Activated CD4-positive, alpha-beta T cell treated with anti-CD3 and anti-CD28 coated beads for 24 hours (primary cell): ENCODE results near the gene CABLES1.

ENCODE experiments used
- DNase-seq, 2 donors: peaks; one replicate each; pipeline ENCODE4 v3.0.0-alpha.2; 2020; ENCODE audit warnings: low read depth in 2 of 2

Gene CABLES1

DNA sequence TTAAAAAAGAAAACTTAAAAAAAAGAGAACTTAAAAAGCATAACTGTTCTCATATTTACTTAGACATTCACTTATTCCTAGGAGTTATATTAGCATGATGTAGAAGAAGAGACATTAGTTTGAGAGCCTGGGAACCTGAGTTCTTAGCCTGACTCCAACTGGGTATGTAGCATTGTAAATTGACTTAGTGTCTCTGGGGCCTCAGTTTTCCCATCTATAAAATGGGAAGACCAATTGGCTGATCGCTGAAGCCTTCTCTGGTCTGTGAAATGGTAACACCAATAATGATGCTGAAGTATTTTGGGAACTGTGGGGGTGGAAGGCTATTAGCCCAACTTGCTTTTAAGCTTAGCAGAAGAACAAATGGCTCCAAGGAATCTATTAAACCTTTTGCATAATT lies 55.9 kb downstream of the CABLES1 start:
- no peak for DNase-seq

DNA sequence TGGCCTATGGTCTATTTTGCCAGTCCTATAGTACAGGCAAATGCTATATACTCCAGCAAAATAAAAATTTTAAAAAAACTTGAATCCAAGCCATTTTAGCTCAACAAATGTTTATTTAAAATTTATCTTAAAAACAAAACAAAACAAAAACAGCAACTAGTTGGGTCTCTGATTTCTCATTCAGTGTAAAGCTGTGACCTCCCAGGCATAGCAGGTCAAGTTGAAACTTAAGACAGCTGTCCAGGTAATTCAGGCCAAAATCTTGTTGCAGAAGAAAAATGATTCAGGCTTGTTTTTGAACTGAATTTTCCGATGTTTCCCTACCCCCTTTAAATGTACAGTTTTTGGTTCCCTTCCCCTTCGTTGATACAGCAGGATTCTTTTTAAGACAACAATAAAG lies 58.5 kb downstream of the CABLES1 start:
- DNase-seq: no peak

DNA sequence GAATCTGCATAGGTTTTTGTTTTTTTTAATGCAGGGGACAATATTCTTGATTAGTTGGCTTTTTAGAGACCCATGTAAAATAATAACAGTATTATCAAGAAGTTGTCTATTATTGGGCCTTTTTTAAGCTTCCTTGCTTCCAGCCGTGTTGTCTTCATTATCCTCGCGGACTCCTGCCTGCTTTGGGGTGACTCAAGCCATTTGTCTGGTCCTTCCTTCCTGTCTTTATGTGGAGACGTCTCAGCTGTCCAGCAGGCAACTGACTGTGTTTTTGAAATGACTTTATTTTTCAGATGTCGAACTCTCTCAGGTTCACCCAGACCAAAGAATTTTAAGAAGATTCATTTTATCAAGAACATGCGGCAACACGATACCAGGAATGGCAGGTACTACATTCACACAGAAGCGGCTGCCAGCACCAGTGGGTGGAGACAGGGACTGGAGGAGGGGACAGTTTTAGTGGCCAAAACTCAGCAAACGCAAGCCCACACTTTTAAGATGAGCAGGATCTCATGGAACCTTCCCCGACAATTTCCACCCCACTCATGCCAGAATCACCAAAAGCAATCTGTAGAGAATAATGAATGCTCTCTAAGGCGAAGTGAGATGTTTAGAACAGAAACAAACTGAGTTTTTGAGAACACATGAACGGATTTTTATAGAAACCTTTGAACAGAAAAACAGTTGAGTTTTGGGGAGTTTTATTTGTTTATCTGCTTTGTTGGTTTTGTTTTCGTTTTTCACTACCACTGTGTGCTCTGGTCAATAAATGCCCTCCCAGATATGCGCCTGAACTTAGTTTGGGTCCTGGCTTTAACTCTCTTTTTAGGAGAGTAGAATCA lies 59.1 kb downstream of the CABLES1 start:
- no peak for DNase-seq

DNA sequence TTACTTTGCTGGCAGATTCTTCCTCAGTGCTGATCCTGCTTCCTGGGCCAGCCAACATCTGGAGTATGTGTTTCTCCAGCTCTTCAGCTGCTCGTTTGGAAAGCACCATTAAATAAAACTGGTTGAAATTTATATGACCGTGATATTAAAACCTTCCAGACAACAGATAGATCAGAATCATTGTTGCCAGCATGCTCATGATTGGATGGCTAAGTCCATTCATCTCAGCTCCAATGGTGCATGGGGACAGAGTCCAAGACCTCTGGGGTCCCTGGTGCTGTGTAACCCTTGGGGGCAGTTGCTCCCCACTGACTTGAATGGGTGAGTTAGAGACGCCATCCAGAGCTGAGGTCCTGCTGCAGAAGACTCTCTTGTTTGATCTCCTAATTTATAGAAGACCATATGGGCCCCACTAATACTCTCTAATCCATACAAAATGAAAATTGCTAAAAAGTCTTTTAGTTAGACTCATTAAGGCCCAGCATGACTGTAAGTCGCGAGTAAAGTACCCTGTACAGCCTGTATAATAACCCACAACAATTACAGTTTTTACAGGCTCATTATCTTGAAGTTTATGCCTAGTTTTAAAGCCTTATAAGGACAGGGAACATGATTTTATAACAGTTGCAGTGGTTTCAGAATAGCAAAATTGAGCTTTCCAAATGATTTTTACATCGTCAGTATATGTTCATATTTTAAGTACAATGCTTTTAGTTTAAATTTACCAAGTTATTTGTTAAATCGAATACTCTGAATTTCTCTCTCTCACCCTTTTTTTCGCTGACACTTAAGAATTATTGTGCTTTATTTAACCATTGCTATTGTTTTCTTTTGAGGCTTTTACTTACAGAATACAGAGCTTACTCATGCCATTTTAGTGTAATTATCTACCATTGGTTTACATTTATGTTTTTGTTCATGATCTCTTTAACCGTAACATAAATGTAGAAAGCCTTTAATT lies 60.0 kb downstream of the CABLES1 start:
- DNase-seq: no peak

DNA sequence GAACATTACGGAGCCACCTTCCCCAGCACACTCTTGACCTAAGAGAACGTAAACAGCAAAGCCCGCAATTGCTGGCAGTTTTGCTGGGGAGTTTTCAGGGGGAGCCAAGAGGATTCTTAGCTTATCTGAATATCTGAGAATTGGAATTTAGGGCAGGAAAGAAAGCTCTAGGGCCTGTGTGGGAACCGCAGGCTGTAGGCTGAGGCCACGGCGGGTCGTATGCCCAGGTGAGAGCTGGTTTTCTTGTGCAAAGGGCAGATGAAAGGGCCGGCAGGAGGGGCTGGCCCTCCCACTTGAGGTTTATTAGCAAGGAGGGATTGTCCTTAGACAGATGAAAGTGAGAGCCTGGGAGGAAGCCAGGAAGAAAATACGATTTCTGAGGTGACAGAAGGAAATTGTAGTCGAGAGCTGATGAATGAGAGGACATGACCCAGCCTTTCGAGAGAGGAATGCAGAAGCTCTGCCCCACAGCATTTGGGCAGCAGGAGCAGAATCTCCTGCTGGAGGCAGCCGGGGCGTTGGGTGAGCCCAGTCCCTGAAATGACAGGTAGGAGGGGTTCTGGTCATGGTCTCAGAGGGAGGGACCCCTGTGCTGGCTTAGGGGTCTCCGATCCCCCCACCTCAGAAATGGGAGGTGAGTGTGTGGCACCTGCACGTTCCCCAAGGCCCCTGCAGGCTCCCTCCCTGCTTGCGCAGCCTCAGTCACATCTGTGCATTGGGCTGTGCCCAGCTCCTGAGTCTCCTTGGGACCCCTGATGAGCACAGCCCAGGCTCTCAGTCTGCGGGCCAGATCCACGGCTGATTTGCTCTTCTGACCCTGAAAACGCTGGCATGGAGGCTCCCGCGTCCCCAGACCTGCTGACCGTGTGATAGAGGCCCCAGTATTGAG lies 61.1 kb downstream of the CABLES1 start:
- no peak for DNase-seq

DNA sequence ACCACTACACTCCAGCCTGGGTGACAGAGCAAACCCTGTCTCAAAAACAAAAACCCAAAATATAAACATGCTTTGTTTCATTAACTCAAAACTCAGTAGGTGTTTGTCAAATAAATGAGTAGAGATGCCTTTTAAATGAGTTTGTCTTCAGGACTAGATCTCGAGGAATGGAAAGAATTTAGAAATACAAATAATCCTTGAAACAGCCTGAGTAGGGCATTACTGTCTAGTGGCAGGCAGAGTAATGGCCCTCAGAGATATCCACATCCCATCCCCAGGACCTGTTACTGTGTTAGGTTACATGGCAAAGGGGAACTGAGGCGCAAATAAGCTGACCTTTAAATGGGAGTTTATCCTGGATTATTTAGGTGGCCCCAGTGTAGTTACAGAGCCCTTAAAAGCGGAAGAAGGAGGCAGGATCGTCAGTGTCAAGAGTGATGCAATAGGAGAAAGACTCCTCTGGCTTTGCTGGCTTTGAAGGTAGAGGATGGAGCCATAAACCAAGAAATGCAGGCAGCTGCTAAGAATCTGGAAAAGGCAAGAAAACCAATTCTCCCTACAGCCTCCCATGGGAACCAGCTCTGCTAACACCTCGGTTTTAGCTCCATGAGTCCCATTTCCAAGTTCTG lies 63.0 kb downstream of the CABLES1 start:
- no peak for DNase-seq

DNA sequence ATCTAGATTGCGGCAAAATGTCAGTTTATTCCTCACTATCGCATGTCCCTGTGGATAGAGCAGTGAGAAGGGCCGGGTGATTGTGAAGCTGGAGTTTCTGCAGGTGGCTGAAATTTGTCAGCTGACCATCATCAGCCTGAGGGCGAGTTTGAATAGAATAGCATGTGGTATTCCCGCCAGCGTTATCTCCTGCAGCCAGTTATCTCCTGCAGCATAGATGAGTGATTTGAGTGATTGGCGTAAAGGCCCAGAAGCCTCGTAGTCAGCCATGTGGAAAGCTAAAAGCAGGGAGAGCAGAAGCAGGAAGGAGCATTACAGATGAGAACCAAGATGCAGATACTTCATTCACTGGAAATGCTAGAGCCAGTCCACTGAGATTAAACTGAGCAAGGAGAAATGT lies 65.5 kb downstream of the CABLES1 start:
- no peak for DNase-seq

DNA sequence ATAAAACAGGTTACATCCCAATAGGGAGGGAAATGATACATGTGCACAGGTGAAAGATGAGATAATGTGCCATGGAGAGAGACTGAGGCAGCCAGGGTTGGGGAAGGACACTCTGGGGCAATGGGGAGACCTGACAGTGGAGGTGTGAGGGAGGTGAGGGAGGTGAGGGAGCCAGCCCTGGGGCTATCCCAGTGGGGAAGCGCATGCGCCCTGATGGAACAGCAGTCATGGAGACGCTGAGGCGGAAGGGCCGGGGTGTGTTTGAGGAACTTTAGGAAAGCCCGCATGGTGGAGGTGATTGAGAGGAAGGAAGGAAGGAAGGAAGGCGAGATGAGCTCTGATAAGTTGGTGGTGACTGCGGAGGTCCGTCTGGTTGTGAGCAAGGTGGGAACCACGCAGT lies 66.5 kb downstream of the CABLES1 start:
- no peak for DNase-seq

DNA sequence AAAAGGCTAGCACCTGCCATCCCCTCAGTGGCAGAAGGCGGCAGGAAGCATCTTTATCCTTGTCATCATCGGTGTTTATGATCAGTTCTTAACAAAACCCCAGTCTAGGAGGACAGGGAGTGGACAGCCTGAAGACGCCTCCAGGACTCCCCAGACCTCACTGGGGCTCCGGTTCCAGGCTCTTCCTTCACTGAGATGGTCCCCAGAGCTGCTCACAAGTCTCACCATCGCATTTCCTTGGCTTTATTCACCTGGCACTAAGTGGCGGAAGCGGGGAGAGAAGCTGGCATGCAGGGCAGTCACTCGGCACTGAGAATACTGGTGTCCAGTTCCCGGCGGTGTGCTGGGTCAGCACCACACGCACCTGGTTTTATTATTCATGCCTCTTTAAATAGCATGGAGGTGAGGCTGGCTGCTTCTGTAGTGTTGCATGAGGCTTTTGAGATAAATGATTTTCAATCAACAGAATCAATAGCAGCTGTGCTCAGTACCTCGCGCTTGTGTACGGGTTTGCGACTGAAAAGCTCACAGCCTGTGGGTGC lies 68.7 kb downstream of the CABLES1 start:
- DNase-seq: no peak

DNA sequence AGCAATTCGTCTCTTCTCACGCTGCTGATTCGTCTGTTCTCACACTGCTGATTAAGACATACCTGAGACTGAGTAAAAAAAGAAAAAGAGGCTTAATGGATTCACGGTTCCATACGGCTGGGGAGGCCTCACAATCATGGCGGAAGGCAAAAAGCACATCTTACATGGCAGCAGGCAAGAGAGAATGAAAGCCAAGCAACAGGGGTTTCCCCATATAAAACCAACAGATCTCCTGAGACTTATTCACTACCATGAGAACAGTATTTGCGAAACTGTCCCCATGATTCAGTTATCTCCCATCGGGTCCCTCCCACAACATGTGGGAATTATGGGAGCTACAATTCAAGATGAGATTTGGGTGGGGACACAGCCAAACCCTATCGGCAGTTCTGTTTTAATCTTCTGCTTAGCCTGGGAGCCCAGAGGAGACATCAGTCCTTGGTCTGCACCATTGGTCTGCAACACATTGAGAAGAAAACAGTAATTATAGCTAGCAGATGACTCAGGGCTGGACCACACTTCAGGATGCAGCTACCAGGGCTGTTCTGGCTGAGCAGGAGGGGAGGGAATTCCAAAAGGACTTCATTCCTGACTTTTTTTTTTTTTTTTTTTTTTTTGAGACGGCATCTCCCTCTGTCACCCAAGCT lies 69.4 kb downstream of the CABLES1 start:
- DNase-seq: no peak

DNA sequence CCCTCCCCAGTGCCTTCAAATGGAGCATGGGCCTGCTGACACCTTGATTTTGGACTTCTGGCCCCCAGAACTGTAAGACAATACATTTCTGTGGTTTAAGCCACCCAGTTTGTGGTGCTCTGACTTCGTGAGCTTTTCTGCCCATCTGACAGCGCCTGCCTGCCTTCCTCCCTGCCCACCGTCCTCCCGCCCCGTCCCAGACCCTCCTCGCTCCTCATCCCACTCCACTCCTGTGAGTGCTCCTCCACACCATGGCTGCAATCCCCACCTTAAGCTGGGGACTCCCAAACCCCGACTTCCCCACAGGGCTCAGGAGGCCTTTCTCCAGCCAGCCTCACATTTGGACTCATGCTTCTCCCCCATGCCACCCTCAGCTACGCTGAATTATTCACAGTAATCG lies 70.7 kb downstream of the CABLES1 start:
- no peak for DNase-seq

DNA sequence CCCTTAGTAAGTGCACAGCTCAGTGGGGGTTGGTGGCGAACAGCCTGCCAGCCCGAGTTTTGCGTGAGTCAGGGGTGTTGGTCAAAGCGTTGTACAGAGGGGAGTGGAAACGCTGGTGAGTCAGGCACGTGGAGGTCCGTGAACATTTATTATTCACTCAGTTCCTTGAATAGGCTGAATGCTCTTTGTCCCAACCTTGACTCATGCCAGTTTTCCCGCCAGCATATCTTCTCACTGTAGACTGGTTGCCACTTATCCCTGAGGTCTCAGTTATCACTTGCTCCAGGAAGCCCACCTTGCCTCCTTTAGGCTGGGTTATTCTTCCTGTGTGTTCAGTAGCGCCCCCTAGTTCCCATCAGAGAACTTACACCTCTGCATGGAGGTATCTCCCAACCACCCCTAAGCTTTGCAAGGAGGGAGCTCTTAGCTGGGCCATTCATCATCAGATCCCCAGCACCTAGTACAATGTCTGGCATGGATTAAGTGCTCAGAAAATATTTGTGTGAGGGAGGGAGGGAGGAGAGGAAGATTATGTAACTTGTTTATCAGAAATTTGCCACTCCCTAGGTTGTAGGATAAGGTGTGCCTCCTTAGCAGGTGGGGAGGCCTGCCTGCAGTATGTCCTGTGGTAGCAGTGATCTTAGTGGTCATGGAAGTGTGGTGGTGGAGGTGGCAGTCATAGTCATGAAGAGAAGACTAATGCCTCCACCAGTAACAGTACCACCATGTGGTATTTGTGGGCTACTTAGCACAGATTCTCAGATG lies 72.1 kb downstream of the CABLES1 start:
- DNase-seq: no peak

DNA sequence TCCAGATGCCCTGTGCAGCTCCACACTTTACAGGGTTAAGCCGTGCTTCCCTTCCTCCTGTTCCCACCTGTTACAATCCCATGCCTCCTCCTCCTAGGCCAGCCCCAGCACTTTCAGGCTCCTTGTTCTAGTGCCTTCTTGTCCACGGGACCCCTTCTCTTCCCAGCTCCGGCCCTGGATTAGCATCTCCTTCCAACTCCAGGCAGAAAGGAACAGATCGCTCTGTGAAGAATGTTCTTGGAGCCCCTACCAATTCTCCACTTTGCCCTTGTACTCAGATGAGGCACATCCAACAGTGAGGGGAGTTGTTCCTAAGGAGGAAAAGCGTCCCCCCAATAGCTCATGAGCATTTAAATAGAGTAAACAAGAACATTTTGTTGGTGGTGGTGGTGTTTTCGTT lies 72.7 kb downstream of the CABLES1 start:
- no peak for DNase-seq

DNA sequence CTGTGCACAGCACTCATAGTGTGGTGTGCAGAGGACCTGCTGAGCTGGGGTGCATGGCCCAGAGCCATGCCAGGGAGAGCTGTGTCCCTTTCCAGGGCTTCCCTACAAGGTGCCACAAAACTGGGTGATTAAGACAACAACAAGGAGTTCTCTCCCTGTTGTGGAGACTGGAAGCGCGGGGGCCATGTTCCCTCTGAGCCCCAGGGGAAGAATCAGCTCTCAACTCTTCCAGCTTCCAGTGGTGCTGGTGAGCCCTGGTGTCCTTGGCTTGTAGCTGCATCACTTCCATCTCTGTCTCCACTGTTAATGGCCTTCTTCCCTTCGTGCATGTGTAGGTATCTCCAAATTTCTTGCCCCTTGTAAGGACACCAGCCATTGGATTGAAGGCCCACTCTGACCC lies 73.3 kb downstream of the CABLES1 start:
- no peak for DNase-seq

DNA sequence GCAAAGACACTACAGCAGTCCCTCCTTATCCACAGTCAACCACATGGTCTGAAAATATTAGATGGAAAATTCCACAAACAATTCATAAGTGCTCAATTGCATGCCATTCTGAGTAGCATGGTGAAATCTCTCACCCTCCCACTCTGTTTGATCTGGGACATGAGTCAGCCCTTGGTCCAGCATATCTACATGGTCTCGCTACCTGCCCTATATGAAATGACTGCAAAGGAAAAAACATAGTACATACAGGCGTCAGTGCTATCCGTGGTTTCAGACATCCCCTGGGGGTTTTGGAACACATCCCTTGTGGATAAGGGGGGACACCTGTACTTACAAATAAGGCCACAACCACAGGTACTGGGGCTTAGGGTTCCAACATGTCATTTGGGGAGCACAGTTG lies 73.7 kb downstream of the CABLES1 start:
- DNase-seq: no peak

DNA sequence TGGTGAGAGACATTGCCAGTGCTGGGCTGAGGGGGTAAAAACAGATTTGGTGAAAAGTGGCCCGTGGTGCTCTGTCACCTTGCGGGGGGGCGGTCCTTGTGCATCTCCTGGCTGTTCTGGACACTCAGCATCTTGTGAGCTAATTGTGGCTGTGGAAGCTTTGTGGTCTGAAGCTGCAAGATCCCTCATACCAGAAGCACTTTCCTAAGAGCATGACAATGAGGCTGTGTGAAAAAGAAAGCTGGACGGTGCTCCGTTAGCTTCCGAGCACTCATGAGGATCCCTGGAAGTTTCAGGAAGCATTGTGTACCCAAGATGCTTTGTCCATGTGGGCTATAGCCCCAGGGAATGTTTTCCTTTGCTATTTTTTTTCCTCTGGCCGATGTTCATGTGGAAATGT lies 74.5 kb downstream of the CABLES1 start:
- no peak for DNase-seq

DNA sequence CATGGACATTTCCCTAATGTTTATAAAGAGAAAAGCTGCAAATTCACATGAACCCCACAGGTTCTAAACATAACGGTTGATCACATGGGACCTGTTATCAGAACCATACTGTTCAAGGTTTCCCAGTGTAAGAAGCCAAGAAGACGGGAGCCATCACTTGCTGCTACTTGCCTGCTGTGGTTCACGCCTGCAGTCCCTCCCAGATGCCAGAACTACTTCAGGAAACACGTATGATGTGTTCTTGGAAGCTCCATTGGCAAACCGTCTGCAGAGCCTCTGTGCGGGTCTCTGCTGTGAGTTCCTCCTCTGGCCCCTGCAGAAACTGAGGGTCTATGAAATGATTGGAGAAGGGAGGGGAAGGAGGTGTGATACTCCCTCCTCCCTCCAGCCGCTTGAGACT lies 75.2 kb downstream of the CABLES1 start:
- no peak for DNase-seq

DNA sequence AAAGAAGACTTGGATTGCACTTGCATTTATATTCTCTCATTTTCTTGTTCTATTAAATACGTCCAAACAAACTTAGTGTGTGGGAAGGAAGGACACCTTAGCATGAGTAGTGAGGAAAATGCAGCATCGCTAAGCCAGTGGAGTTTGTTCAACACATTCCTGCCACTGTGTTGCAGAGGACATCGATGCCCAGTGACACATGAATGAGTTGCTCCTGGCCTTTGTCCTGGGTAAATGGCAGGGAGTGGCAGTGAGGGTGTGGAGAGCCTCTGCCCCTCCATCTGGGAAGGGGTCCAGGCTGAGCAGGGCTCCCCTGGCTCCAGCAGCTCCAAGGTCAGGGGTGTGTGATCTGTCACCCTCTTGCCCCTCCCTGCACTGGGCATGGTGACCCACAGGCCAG lies 75.9 kb downstream of the CABLES1 start:
- no peak for DNase-seq

DNA sequence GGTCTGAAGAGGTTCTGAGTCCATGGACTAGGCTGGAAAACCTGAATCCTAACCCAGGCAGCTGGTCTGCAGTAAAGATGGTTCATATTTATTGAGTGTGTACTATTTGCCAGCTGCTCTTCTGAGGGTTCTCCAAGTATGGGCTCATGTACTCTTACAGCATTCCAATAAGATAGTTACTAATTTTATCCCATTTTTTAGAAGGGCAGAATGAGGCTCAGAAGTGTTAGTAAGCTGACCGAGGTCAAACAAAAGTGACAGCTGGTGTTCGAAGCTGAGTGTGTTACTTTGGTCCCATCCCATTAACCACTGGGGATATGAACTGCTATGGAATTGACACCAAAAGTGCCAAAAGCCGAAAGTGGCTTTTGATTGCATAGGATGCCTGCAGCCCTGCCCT lies 76.9 kb downstream of the CABLES1 start:
- no peak for DNase-seq

DNA sequence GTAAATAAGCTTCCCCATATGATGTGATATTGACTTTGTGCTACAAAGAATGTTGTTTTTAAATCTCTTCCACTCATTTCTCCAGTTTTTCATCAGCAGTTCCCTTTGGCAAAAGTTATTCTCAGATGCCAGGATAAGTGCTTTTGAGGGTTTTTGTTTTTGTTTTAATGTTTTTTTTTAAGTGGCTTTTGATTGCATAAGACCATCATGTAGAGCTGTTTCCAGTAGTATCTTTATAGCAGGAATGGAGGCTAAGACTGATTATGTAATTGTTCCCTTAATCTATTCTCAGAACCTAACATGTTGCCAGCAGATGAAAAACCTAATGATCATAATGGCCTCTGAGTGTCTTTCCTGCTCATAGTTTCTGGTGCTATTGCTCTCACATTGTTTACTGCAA lies 77.9 kb downstream of the CABLES1 start:
- DNase-seq: no peak
